ENCODE data around the gene ABCC3. TPM values are rescaled to one million over a fixed set of nuclear protein-coding genes. Genes with fewer than 3 reads are reported as not detected.

ABCC3 gene
- total RNA-seq, 1 experiment from 2014 or later, result 93.3 TPM

GRCh38 chr17:50681263-50682200 is 46.9 kb downstream of the ABCC3 start:
- peak; percentile 83 for DNase-seq (ENCODE audit: extremely low read depth, low read depth)

- no peak for DNase-seq (ENCODE audit: extremely low read depth, low read depth)
Observed at GRCh38 chr17:50682441-50682840, 47.8 kb downstream of the ABCC3 start.

- no peak for DNase-seq (ENCODE audit: extremely low read depth, low read depth)
Observed at GRCh38 chr17:50682938-50683337, 48.3 kb downstream of the ABCC3 start.

GRCh38 chr17:50683434-50684287 is 49.0 kb downstream of the ABCC3 start:
- no peak for DNase-seq (ENCODE audit: extremely low read depth, low read depth)

- no peak for DNase-seq (ENCODE audit: extremely low read depth, low read depth)
Observed at GRCh38 chr17:50684288-50684611, 49.6 kb downstream of the ABCC3 start.

GRCh38 chr17:50684612-50685333 is 50.1 kb downstream of the ABCC3 start:
- no peak for DNase-seq (ENCODE audit: extremely low read depth, low read depth)

GRCh38 chr17:50685334-50685665 is 50.6 kb downstream of the ABCC3 start:
- no peak for DNase-seq (ENCODE audit: extremely low read depth, low read depth)

GRCh38 chr17:50685691-50686493 is 51.2 kb downstream of the ABCC3 start:
- no peak for DNase-seq (ENCODE audit: extremely low read depth, low read depth)

- DNase-seq (ENCODE audit: extremely low read depth, low read depth), result no peak
Observed at GRCh38 chr17:50686494-50687199, 52.0 kb downstream of the ABCC3 start.

GRCh38 chr17:50687200-50688066 is 52.8 kb downstream of the ABCC3 start:
- no peak for DNase-seq (ENCODE audit: extremely low read depth, low read depth)

- DNase-seq (ENCODE audit: extremely low read depth, low read depth), result no peak
Observed at GRCh38 chr17:50688245-50688644, 53.6 kb downstream of the ABCC3 start.

- no peak for DNase-seq (ENCODE audit: extremely low read depth, low read depth)
Observed at GRCh38 chr17:50689251-50689650, 54.6 kb downstream of the ABCC3 start.

GRCh38 chr17:50689956-50690886 is 55.5 kb downstream of the ABCC3 start:
- no peak for DNase-seq (ENCODE audit: extremely low read depth, low read depth)

GRCh38 chr17:50690887-50691549 is 56.3 kb downstream of the ABCC3 start:
- DNase-seq (ENCODE audit: extremely low read depth, low read depth), result no peak

- no peak for DNase-seq (ENCODE audit: extremely low read depth, low read depth)
Observed at GRCh38 chr17:50691550-50692447, 57.1 kb downstream of the ABCC3 start.

- DNase-seq (ENCODE audit: extremely low read depth, low read depth), result no peak
Observed at GRCh38 chr17:50692448-50693035, 57.9 kb downstream of the ABCC3 start.

Data from NCI-H460 (cell line).